Panc1 (cell line): Measurements from ENCODE around the gene RUVBL1.

Experiments
- POLR2AphosphoS5 ChIP-seq: IDR thresholded peaks from 2 replicates; pipeline ENCODE4 v1.6.1; 2012; ENCODE audit warnings: mild to moderate bottlenecking, low read depth, low read length, moderate library complexity
- TCF7L2 ChIP-seq: IDR thresholded peaks from 2 replicates; pipeline ENCODE4 v1.6.1; 2011; ENCODE audit warnings: mild to moderate bottlenecking, low read depth, low read length, inconsistent platforms
- TF ChIP-seq, protein P1 (sequence below): fragments of 450-650 bp; IDR thresholded peaks from 2 replicates; pipeline ENCODE4 v1.5.1; 2017; ENCODE audit warnings: mild to moderate bottlenecking
- TF ChIP-seq, protein P2 (sequence below), 2 experiments: IDR thresholded peaks; 2 replicates each; pipeline ENCODE4 v1.6.1; 2011 to 2012; ENCODE audit warnings: low read depth in 2 of 2, control low read depth in 1 of 2, low read length in 1 of 2, mild to moderate bottlenecking in 1 of 2, moderate library complexity in 1 of 2; ENCODE audit not compliant: insufficient read depth in 1 of 2

DNA sequence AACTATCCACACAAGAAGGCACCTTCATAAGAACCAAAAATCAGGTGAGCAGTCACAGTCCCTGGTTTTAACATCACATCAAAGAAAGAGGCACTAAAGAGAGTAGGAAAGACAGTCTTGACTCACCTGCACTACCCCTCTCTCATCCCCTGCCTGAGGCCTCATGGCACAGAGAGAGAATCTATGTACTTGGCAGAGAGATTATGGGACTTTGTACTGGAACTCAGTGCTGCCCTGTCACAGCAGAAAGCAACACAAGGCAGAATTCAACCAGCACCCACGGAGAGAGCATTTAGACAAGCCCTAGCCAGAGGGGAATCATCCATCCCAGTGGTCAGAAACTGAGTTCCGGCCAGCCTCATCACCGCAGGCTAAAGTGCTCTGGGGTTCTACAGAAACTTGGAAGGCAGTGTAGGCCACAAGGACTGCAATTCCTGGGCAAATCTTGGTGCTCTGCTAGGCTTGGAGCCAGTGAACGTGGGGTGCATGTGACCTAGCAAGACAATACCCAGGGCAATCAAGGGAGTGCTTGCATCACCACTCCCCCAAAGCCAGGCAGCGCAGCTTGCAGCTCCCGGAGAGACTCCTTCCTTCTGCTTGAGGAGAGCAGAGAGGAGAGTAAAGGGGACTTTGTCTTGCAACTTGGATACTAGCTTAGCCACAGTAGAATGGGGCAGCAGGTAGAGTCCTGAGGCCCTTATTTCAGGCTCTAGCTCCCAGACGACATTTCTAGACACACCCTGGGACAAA is 8.5 kb upstream of the RUVBL1 start:
- TF ChIP-seq TCF7L2 (no peak), POLR2AphosphoS5 (no peak)
- TF ChIP-seq, protein P1, sequence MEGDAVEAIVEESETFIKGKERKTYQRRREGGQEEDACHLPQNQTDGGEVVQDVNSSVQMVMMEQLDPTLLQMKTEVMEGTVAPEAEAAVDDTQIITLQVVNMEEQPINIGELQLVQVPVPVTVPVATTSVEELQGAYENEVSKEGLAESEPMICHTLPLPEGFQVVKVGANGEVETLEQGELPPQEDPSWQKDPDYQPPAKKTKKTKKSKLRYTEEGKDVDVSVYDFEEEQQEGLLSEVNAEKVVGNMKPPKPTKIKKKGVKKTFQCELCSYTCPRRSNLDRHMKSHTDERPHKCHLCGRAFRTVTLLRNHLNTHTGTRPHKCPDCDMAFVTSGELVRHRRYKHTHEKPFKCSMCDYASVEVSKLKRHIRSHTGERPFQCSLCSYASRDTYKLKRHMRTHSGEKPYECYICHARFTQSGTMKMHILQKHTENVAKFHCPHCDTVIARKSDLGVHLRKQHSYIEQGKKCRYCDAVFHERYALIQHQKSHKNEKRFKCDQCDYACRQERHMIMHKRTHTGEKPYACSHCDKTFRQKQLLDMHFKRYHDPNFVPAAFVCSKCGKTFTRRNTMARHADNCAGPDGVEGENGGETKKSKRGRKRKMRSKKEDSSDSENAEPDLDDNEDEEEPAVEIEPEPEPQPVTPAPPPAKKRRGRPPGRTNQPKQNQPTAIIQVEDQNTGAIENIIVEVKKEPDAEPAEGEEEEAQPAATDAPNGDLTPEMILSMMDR, result no peak
- TF ChIP-seq, protein P2, sequence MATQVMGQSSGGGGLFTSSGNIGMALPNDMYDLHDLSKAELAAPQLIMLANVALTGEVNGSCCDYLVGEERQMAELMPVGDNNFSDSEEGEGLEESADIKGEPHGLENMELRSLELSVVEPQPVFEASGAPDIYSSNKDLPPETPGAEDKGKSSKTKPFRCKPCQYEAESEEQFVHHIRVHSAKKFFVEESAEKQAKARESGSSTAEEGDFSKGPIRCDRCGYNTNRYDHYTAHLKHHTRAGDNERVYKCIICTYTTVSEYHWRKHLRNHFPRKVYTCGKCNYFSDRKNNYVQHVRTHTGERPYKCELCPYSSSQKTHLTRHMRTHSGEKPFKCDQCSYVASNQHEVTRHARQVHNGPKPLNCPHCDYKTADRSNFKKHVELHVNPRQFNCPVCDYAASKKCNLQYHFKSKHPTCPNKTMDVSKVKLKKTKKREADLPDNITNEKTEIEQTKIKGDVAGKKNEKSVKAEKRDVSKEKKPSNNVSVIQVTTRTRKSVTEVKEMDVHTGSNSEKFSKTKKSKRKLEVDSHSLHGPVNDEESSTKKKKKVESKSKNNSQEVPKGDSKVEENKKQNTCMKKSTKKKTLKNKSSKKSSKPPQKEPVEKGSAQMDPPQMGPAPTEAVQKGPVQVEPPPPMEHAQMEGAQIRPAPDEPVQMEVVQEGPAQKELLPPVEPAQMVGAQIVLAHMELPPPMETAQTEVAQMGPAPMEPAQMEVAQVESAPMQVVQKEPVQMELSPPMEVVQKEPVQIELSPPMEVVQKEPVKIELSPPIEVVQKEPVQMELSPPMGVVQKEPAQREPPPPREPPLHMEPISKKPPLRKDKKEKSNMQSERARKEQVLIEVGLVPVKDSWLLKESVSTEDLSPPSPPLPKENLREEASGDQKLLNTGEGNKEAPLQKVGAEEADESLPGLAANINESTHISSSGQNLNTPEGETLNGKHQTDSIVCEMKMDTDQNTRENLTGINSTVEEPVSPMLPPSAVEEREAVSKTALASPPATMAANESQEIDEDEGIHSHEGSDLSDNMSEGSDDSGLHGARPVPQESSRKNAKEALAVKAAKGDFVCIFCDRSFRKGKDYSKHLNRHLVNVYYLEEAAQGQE (IDR thresholded peaks at IDR 0.05; ENCODE audit: insufficient read depth in 1 of 2, low read depth in 2 of 2, low read length in 1 of 2), result no peak
